ENCODE data around the gene DOCK2. TPM values are rescaled to one million over a fixed set of nuclear protein-coding genes. Genes with fewer than 3 reads are reported as not detected.

Gene DOCK2
- total RNA-seq, 1 donor from 2014 or later: 13.6 TPM

GRCh38 chr5:170103447-170103846 lies 466.4 kb downstream of the DOCK2 start:
- no peaks in the 10 kb centered on the region for H3K9me3 ChIP-seq (ENCODE audit: control insufficient read depth in 3 of 3, low read length in 3 of 3)
- no peak overlapping the region for H3K4me3 ChIP-seq (ENCODE audit: low read length in 3 of 3)
- no peaks in the 10 kb centered on the region for H3K36me3 ChIP-seq (ENCODE audit: control insufficient read depth in 3 of 3, insufficient read depth in 3 of 3, low read length in 3 of 3)
- peaks cover 0 to 6% (median 4%) of the 10 kb centered on the region in 3 donors for H3K27me3 ChIP-seq (ENCODE audit: control insufficient read depth in 3 of 3, insufficient read depth in 3 of 3, low read length in 3 of 3)
- no peak overlapping the region for H3K9ac ChIP-seq (ENCODE audit: low read depth in 1 of 3, low read length in 3 of 3)
- H3K27ac ChIP-seq (ENCODE audit: low read depth, low read length): no peak overlapping the region
- H3K4me1 ChIP-seq (ENCODE audit: control insufficient read depth in 3 of 3, insufficient read depth in 3 of 3, low read length in 3 of 3): no peaks in the 10 kb centered on the region

- no peak overlapping the region for H3K27ac ChIP-seq (ENCODE audit: low read depth, low read length)
- peaks cover 0 to 6% (median 4%) of the 10 kb centered on the region in 3 donors for H3K27me3 ChIP-seq (ENCODE audit: control insufficient read depth in 3 of 3, insufficient read depth in 3 of 3, low read length in 3 of 3)
- no peaks in the 10 kb centered on the region for H3K9me3 ChIP-seq (ENCODE audit: control insufficient read depth in 3 of 3, low read length in 3 of 3)
- H3K9ac ChIP-seq (ENCODE audit: low read depth in 1 of 3, low read length in 3 of 3): no peak overlapping the region
- H3K36me3 ChIP-seq (ENCODE audit: control insufficient read depth in 3 of 3, insufficient read depth in 3 of 3, low read length in 3 of 3): no peaks in the 10 kb centered on the region
- H3K4me3 ChIP-seq (ENCODE audit: low read length in 3 of 3): no peak overlapping the region
- no peaks in the 10 kb centered on the region for H3K4me1 ChIP-seq (ENCODE audit: control insufficient read depth in 3 of 3, insufficient read depth in 3 of 3, low read length in 3 of 3)
Measured at GRCh38 chr5:170104299-170104698, 467.2 kb downstream of the DOCK2 start.

GRCh38 chr5:170104710-170105109 lies 467.6 kb downstream of the DOCK2 start:
- H3K4me3 ChIP-seq (ENCODE audit: low read length in 3 of 3): no peak overlapping the region
- H3K36me3 ChIP-seq (ENCODE audit: control insufficient read depth in 3 of 3, insufficient read depth in 3 of 3, low read length in 3 of 3): no peaks in the 10 kb centered on the region
- no peak overlapping the region for H3K27ac ChIP-seq (ENCODE audit: low read depth, low read length)
- no peaks in the 10 kb centered on the region for H3K9me3 ChIP-seq (ENCODE audit: control insufficient read depth in 3 of 3, low read length in 3 of 3)
- no peak overlapping the region for H3K9ac ChIP-seq (ENCODE audit: low read depth in 1 of 3, low read length in 3 of 3)
- no peaks in the 10 kb centered on the region for H3K4me1 ChIP-seq (ENCODE audit: control insufficient read depth in 3 of 3, insufficient read depth in 3 of 3, low read length in 3 of 3)
- H3K27me3 ChIP-seq (ENCODE audit: control insufficient read depth in 3 of 3, insufficient read depth in 3 of 3, low read length in 3 of 3): peaks cover 0 to 6% (median 4%) of the 10 kb centered on the region in 3 donors

GRCh38 chr5:170105642-170106611 lies 468.9 kb downstream of the DOCK2 start, which contains the start of gene FOXI1:
Gene FOXI1 (plus strand): TSS chr5:170105897. CDS start chr5:170105958, 61 bp downstream.
- H3K27me3 ChIP-seq (ENCODE audit: control insufficient read depth in 3 of 3, insufficient read depth in 3 of 3, low read length in 3 of 3): peaks cover 0 to 6% (median 0%) of the 10 kb centered on the region in 3 donors
- H3K9ac ChIP-seq (ENCODE audit: low read depth in 1 of 3, low read length in 3 of 3): no peak within 1 kb of the TSS
- no peaks in the 10 kb centered on the region for H3K4me1 ChIP-seq (ENCODE audit: control insufficient read depth in 3 of 3, insufficient read depth in 3 of 3, low read length in 3 of 3)
- no peaks in the 10 kb centered on the region for H3K36me3 ChIP-seq (ENCODE audit: control insufficient read depth in 3 of 3, insufficient read depth in 3 of 3, low read length in 3 of 3)
- no peaks in the 10 kb centered on the region for H3K9me3 ChIP-seq (ENCODE audit: control insufficient read depth in 3 of 3, low read length in 3 of 3)
- no peak within 1 kb of the TSS for H3K4me3 ChIP-seq (ENCODE audit: low read length in 3 of 3)
- no peak within 1 kb of the TSS for H3K27ac ChIP-seq (ENCODE audit: low read depth, low read length)

GRCh38 chr5:170107674-170108073 lies 470.6 kb downstream of the DOCK2 start:
- no peaks in the 10 kb centered on the region for H3K9me3 ChIP-seq (ENCODE audit: control insufficient read depth in 3 of 3, low read length in 3 of 3)
- no peaks in the 10 kb centered on the region for H3K36me3 ChIP-seq (ENCODE audit: control insufficient read depth in 3 of 3, insufficient read depth in 3 of 3, low read length in 3 of 3)
- peaks cover 0 to 9% (median 0%) of the 10 kb centered on the region in 3 donors for H3K27me3 ChIP-seq (ENCODE audit: control insufficient read depth in 3 of 3, insufficient read depth in 3 of 3, low read length in 3 of 3)
- H3K9ac ChIP-seq (ENCODE audit: low read depth in 1 of 3, low read length in 3 of 3): no peak overlapping the region
- H3K4me3 ChIP-seq (ENCODE audit: low read length in 3 of 3): no peak overlapping the region
- H3K27ac ChIP-seq (ENCODE audit: low read depth, low read length): no peak overlapping the region
- H3K4me1 ChIP-seq (ENCODE audit: control insufficient read depth in 3 of 3, insufficient read depth in 3 of 3, low read length in 3 of 3): no peaks in the 10 kb centered on the region

GRCh38 chr5:170108266-170108785 lies 471.3 kb downstream of the DOCK2 start:
- H3K27ac ChIP-seq (ENCODE audit: low read depth, low read length): no peak overlapping the region
- H3K9me3 ChIP-seq (ENCODE audit: control insufficient read depth in 3 of 3, low read length in 3 of 3): no peaks in the 10 kb centered on the region
- H3K9ac ChIP-seq (ENCODE audit: low read depth in 1 of 3, low read length in 3 of 3): no peak overlapping the region
- no peak overlapping the region for H3K4me3 ChIP-seq (ENCODE audit: low read length in 3 of 3)
- peaks cover 0 to 9% (median 0%) of the 10 kb centered on the region in 3 donors for H3K27me3 ChIP-seq (ENCODE audit: control insufficient read depth in 3 of 3, insufficient read depth in 3 of 3, low read length in 3 of 3)
- H3K36me3 ChIP-seq (ENCODE audit: control insufficient read depth in 3 of 3, insufficient read depth in 3 of 3, low read length in 3 of 3): no peaks in the 10 kb centered on the region
- no peaks in the 10 kb centered on the region for H3K4me1 ChIP-seq (ENCODE audit: control insufficient read depth in 3 of 3, insufficient read depth in 3 of 3, low read length in 3 of 3)

GRCh38 chr5:170109059-170110031 lies 472.3 kb downstream of the DOCK2 start:
- Histone ChIP-seq H3K27me3 (ENCODE audit: control insufficient read depth in 3 of 3, insufficient read depth in 3 of 3, low read length in 3 of 3) (peaks cover 0 to 10% (median 0%) of the 10 kb centered on the region in 3 donors), H3K4me1 (ENCODE audit: control insufficient read depth in 3 of 3, insufficient read depth in 3 of 3, low read length in 3 of 3) (no peaks in the 10 kb centered on the region), H3K9me3 (ENCODE audit: control insufficient read depth in 3 of 3, low read length in 3 of 3) (no peaks in the 10 kb centered on the region), H3K9ac (ENCODE audit: low read depth in 1 of 3, low read length in 3 of 3) (no peak overlapping the region), H3K36me3 (ENCODE audit: control insufficient read depth in 3 of 3, insufficient read depth in 3 of 3, low read length in 3 of 3) (no peaks in the 10 kb centered on the region), H3K27ac (ENCODE audit: low read depth, low read length) (no peak overlapping the region), H3K4me3 (ENCODE audit: low read length in 3 of 3) (no peak overlapping the region)

- H3K36me3 ChIP-seq (ENCODE audit: control insufficient read depth in 3 of 3, insufficient read depth in 3 of 3, low read length in 3 of 3): no peaks in the 10 kb centered on the region
Measured at GRCh38 chr5:170110403-170111087, 473.5 kb downstream of the DOCK2 start.

GRCh38 chr5:170111088-170111785 lies 474.2 kb downstream of the DOCK2 start:
- Histone ChIP-seq H3K27me3 (ENCODE audit: control insufficient read depth in 3 of 3, insufficient read depth in 3 of 3, low read length in 3 of 3) (peaks cover 0 to 10% (median 0%) of the 10 kb centered on the region in 3 donors), H3K4me1 (ENCODE audit: control insufficient read depth in 3 of 3, insufficient read depth in 3 of 3, low read length in 3 of 3) (no peaks in the 10 kb centered on the region), H3K9me3 (ENCODE audit: control insufficient read depth in 3 of 3, low read length in 3 of 3) (no peaks in the 10 kb centered on the region), H3K9ac (ENCODE audit: low read depth in 1 of 3, low read length in 3 of 3) (no peak overlapping the region), H3K36me3 (ENCODE audit: control insufficient read depth in 3 of 3, insufficient read depth in 3 of 3, low read length in 3 of 3) (no peaks in the 10 kb centered on the region), H3K27ac (ENCODE audit: low read depth, low read length) (no peak overlapping the region), H3K4me3 (ENCODE audit: low read length in 3 of 3) (no peak overlapping the region)

More at GRCh38 chr5:170110403-170111087, 473.5 kb downstream of the DOCK2 start:
- H3K9ac ChIP-seq (ENCODE audit: low read depth in 1 of 3, low read length in 3 of 3): no peak overlapping the region
- H3K27me3 ChIP-seq (ENCODE audit: control insufficient read depth in 3 of 3, insufficient read depth in 3 of 3, low read length in 3 of 3): peaks cover 0 to 12% (median 0%) of the 10 kb centered on the region in 3 donors
- no peak overlapping the region for H3K4me3 ChIP-seq (ENCODE audit: low read length in 3 of 3)
- H3K4me1 ChIP-seq (ENCODE audit: control insufficient read depth in 3 of 3, insufficient read depth in 3 of 3, low read length in 3 of 3): no peaks in the 10 kb centered on the region
- H3K9me3 ChIP-seq (ENCODE audit: control insufficient read depth in 3 of 3, low read length in 3 of 3): no peaks in the 10 kb centered on the region
- H3K27ac ChIP-seq (ENCODE audit: low read depth, low read length): no peak overlapping the region
